GM23338 (cell line): ENCODE measurements around the gene WDR74. TPM values are rescaled to one million over a fixed set of nuclear protein-coding genes. Genes with fewer than 3 reads are reported as not detected.

Source experiments
- ATAC-seq: fragments of 200-7000 bp; cut with Tn5 transposase; 3 replicates; pipeline ENCODE4 v1.9.1; 2020
- DNase-seq: peaks from one replicate; pipeline ENCODE4 v3.0.0-alpha.2; 2015; ENCODE audit warnings: low spot score
- H2AFZ ChIP-seq: fragments of 200-600 bp; sonication (generic); 2 replicates; pipeline ENCODE4 v1.8.0; 2016; ENCODE audit warnings: antibody characterized with exemption, mild to moderate bottlenecking, moderate library complexity
- H3F3A ChIP-seq: fragments of 200-600 bp; sonication (generic); replicated peaks from 2 replicates; pipeline ENCODE4 v1.8.0; 2017; ENCODE audit warnings: antibody characterized with exemption, mixed run types, low read depth
- H3K27ac ChIP-seq: fragments of 200-600 bp; sonication (generic); 2 replicates; pipeline ENCODE4 v1.6.1; 2016; ENCODE audit warnings: low read depth
- H3K27me3 ChIP-seq: fragments of 200-600 bp; sonication (generic); 2 replicates; pipeline ENCODE4 v1.8.0; 2016; ENCODE audit warnings: mild to moderate bottlenecking, mixed run types, moderate library complexity; ENCODE audit not compliant: insufficient read depth
- H3K36me3 ChIP-seq: fragments of 200-600 bp; sonication (generic); 2 replicates; pipeline ENCODE4 v1.8.0; 2016; ENCODE audit warnings: mild to moderate bottlenecking; ENCODE audit not compliant: insufficient read depth
- H3K4me1 ChIP-seq: fragments of 200-600 bp; sonication (generic); 2 replicates; pipeline ENCODE4 v1.8.0; 2016; ENCODE audit warnings: mild to moderate bottlenecking, moderate library complexity; ENCODE audit not compliant: insufficient read depth
- H3K4me2 ChIP-seq: fragments of 200-600 bp; sonication (generic); 2 replicates; pipeline ENCODE4 v1.7.1; 2017; ENCODE audit warnings: mixed run types
- H3K4me3 ChIP-seq: fragments of 200-600 bp; sonication (generic); 2 replicates; pipeline ENCODE4 v1.6.1; 2016; ENCODE audit warnings: mixed run types
- H3K79me2 ChIP-seq: fragments of 200-600 bp; sonication (generic); replicated peaks from 2 replicates; pipeline ENCODE4 v1.8.0; 2017; ENCODE audit warnings: mild to moderate bottlenecking; ENCODE audit not compliant: insufficient read depth
- H3K9me2 ChIP-seq: fragments of 200-600 bp; sonication (generic); 2 replicates; pipeline ENCODE4 v1.8.0; 2017; ENCODE audit not compliant: insufficient read depth
- H4K20me1 ChIP-seq: fragments of 200-600 bp; sonication (generic); replicated peaks from 2 replicates; pipeline ENCODE4 v1.8.0; 2017; ENCODE audit warnings: mild to moderate bottlenecking; ENCODE audit not compliant: insufficient read depth
- H3K27ac Mint-ChIP-seq: 2 replicates; pipeline ENCODE4 v1.8.0; 2020; ENCODE audit warnings: inconsistent platforms, mild to moderate bottlenecking, moderate library complexity, mixed read lengths
- H3K27me3 Mint-ChIP-seq: 3 replicates; pipeline ENCODE4 v1.8.0; 2022; ENCODE audit warnings: low read depth, mild to moderate bottlenecking, moderate library complexity, mixed read lengths, inconsistent platforms; ENCODE audit not compliant: insufficient read depth, poor library complexity
- H3K36me3 Mint-ChIP-seq: 3 replicates; pipeline ENCODE4 v1.8.0; 2021; ENCODE audit warnings: low read depth, mild to moderate bottlenecking, inconsistent platforms, moderate library complexity, mixed read lengths
- H3K4me1 Mint-ChIP-seq: 3 replicates; pipeline ENCODE4 v1.8.0; 2020; ENCODE audit warnings: mild to moderate bottlenecking, inconsistent platforms, mixed read lengths
- H3K4me3 Mint-ChIP-seq: 3 replicates; pipeline ENCODE4 v1.8.0; 2021; ENCODE audit warnings: moderate library complexity, mild to moderate bottlenecking, inconsistent platforms, mixed read lengths
- H3K9me3 Mint-ChIP-seq: 3 replicates; pipeline ENCODE4 v1.8.0; 2020; ENCODE audit warnings: moderate library complexity, mild to moderate bottlenecking, inconsistent platforms, mixed read lengths
- CREB1 ChIP-seq: fragments of 250-450 bp; sonication (Bioruptor Pico); IDR thresholded peaks from 2 replicates; pipeline ENCODE4 v1.5.0; 2020; ENCODE audit warnings: low read depth, mild to moderate bottlenecking, moderate library complexity
- NANOG ChIP-seq: IDR thresholded peaks from 2 replicates; pipeline ENCODE4 v1.6.1; 2016; ENCODE audit warnings: antibody characterized with exemption, borderline replicate concordance
- ZNF331 ChIP-seq: fragments of 250-450 bp; sonication (Bioruptor Pico); IDR thresholded peaks from 2 replicates; pipeline ENCODE4 v1.5.0; 2020; ENCODE audit warnings: low read depth, mild to moderate bottlenecking, moderate library complexity
- ZNF462 ChIP-seq: fragments of 250-450 bp; sonication (Bioruptor Pico); IDR thresholded peaks from 2 replicates; pipeline ENCODE4 v1.5.0; 2020; ENCODE audit warnings: mild to moderate bottlenecking, moderate library complexity
- polyA plus RNA-seq: library from polyadenylated mRNA; unstranded; fragments of >200 nt; fragmentation: Nextera tagmentation; extraction: Ambion mirVana; gene quantifications from 2 replicates; pipeline ENCODE4 v1.2.1, GENCODE V29; 2016
- total RNA-seq: library from RNA; depleted of rRNA; stranded (reverse); fragments of >200 nt; shearing (Covaris generic); gene quantifications from 2 replicates; pipeline ENCODE4 v1.2.3, GENCODE V29; 2014

Gene WDR74
- total and polyA plus RNA-seq, 2 experiments from 2014 or later, result 94.4 to 136 TPM

- TF ChIP-seq ZNF462 (no peak), NANOG (no peak), ZNF331 (CRISPR knock-in tag) (no peak)
Measured at GRCh38 chr11:62835336-62835735, 4.1 kb downstream of the WDR74 start (continued).

- TF ChIP-seq ZNF462, result no peak
- TF ChIP-seq CREB1, result no peak
- Histone ChIP-seq H3F3A (peaks cover 46% of the 10 kb centered on the region; the same call in 1 of the 2 replicates), H3K27me3 (no peaks in the 10 kb centered on the region), H3K27ac (peak within 1 kb of the TSS; percentile 96), H3K4me3 (peak within 1 kb of the TSS; percentile 93), H3K9me2 (no peaks in the 10 kb centered on the region), H2AFZ (no peak within 1 kb of the TSS), H3K4me1 (peaks cover 14% of the 10 kb centered on the region), H3K79me2 (peaks cover 50% of the 10 kb centered on the region), H4K20me1 (peaks cover 14% of the 10 kb centered on the region), H3K36me3 (peaks cover 21% of the 10 kb centered on the region), H3K4me2 (peak within 1 kb of the TSS; percentile 93)
- H3K4me1 Mint-ChIP-seq, result peaks cover 21% of the 10 kb centered on the region
- H3K4me3 Mint-ChIP-seq, result peak within 1 kb of the TSS; percentile 94
- ATAC-seq (peak; percentile 6), DNase-seq (no peak)
- peaks cover 18% of the 10 kb centered on the region for H3K27me3 Mint-ChIP-seq
- no peaks in the 10 kb centered on the region; the same call in 2 of the 3 replicates for H3K9me3 Mint-ChIP-seq
- peaks cover 62% of the 10 kb centered on the region for H3K36me3 Mint-ChIP-seq
- peak within 1 kb of the TSS; percentile 100 for H3K27ac Mint-ChIP-seq
Measured at GRCh38 chr11:62832336-62833234, 6.8 kb downstream of the WDR74 start, which contains the start of gene TEX54. Gene TEX54, minus strand, starts transcription at chr11:62832841.
